Spinal cord (tissue), 10 donors: Measurements from ENCODE around the gene DPP6. TPM values are rescaled to one million over a fixed set of nuclear protein-coding genes. Genes with fewer than 3 reads are reported as not detected.

Experiments
- DNase-seq, 6 donors: peaks; one replicate each; pipeline versions ENCODE4 v3.0.0 to v3.0.0-alpha.2; 2013 to 2015; ENCODE audit warnings: low spot score in 6 of 6, low read depth in 4 of 6
- H3K27ac ChIP-seq: one replicate; pipeline ENCODE4 v1.5.1; 2013; ENCODE audit warnings: low read depth, low read length, control low read depth
- H3K27me3 ChIP-seq: one replicate; pipeline ENCODE4 v1.6.1; 2013; ENCODE audit warnings: low read length; ENCODE audit not compliant: control insufficient read depth, insufficient read depth
- H3K36me3 ChIP-seq: one replicate; pipeline ENCODE4 v1.6.1; 2013; ENCODE audit warnings: low read length; ENCODE audit not compliant: control insufficient read depth, insufficient read depth
- H3K4me1 ChIP-seq: one replicate; pipeline ENCODE4 v1.6.1; 2013; ENCODE audit warnings: low read length; ENCODE audit not compliant: control insufficient read depth, insufficient read depth
- H3K4me3 ChIP-seq: one replicate; pipeline ENCODE4 v1.5.1; 2013; ENCODE audit warnings: low read depth, low read length, control low read depth
- H3K9me3 ChIP-seq: one replicate; pipeline ENCODE4 v1.6.1; 2013; ENCODE audit warnings: low read length; ENCODE audit not compliant: control insufficient read depth, insufficient read depth
- WGBS: methylation state at CpG from one replicate; pipeline ENCODE4 v1.1.5; 2013; ENCODE audit warnings: missing lambda C conversion rate; ENCODE audit not compliant: insufficient coverage; 5-methylcytosine and 5-hydroxymethylcytosine counted together
- polyA plus RNA-seq, 2 donors: library from polyadenylated mRNA; unstranded; fragments of 120-200 nt; gene quantifications; one replicate each; pipeline ENCODE4 v1.2.1, GENCODE V29; 2013; ENCODE audit not compliant: insufficient read length in 2 of 2
- total RNA-seq, 2 donors: library from RNA; depleted of rRNA in 1 of 2; stranded (reverse); fragments of 120-200 nt in 1 of 2; fragments of >200 nt in 1 of 2; gene quantifications; one replicate each; pipeline versions ENCODE4 v1.2.3 to v1.2.4, GENCODE V29; 2013 to 2014
- donor health status: healthy.

DPP6 gene
- total and polyA plus RNA-seq, 4 donors = 36.3 to 104 (median 78.5) TPM

- Histone ChIP-seq H3K9me3 (peaks cover 13% of the 10 kb centered on the region), H3K27me3 (no peaks in the 10 kb centered on the region), H3K27ac (no peak overlapping the region), H3K4me3 (no peak overlapping the region), H3K4me1 (no peaks in the 10 kb centered on the region), H3K36me3 (no peaks in the 10 kb centered on the region)
- no peak for DNase-seq
Measured at GRCh38 chr7:154504918-154505317, 452.7 kb downstream of the DPP6 start.

GRCh38 chr7:154505362-154505761 lies 453.2 kb downstream of the DPP6 start:
- Histone ChIP-seq H3K4me1 (no peaks in the 10 kb centered on the region), H3K9me3 (peaks cover 13% of the 10 kb centered on the region), H3K27ac (no peak overlapping the region), H3K27me3 (no peaks in the 10 kb centered on the region), H3K4me3 (no peak overlapping the region), H3K36me3 (no peaks in the 10 kb centered on the region)
- DNase-seq = no peak
- WGBS = no CpG with 5 or more reads among the region's 4 CpGs

- H3K27me3 ChIP-seq = no peaks in the 10 kb centered on the region
- H3K4me1 ChIP-seq = no peaks in the 10 kb centered on the region
- WGBS = no CpG with 5 or more reads among the region's 3 CpGs
- no peak for DNase-seq
- no peak overlapping the region for H3K27ac ChIP-seq
- H3K4me3 ChIP-seq = no peak overlapping the region
- no peaks in the 10 kb centered on the region for H3K36me3 ChIP-seq
- peaks cover 6% of the 10 kb centered on the region for H3K9me3 ChIP-seq
Measured at GRCh38 chr7:154509192-154509591, 457.0 kb downstream of the DPP6 start.

- no CpG with 5 or more reads among the region's 7 CpGs for WGBS
- Histone ChIP-seq H3K27me3 (no peaks in the 10 kb centered on the region), H3K4me3 (no peak overlapping the region), H3K36me3 (no peaks in the 10 kb centered on the region), H3K9me3 (peaks cover 6% of the 10 kb centered on the region), H3K4me1 (no peaks in the 10 kb centered on the region), H3K27ac (no peak overlapping the region)
- DNase-seq = peak in 1 of 6 donors; percentile 32
Measured at GRCh38 chr7:154512121-154512833, 460.1 kb downstream of the DPP6 start.

- no peaks in the 10 kb centered on the region for H3K9me3 ChIP-seq
- H3K36me3 ChIP-seq = no peaks in the 10 kb centered on the region
- H3K27me3 ChIP-seq = no peaks in the 10 kb centered on the region
- DNase-seq = peak in 1 of 6 donors; percentile 62
- no peaks in the 10 kb centered on the region for H3K4me1 ChIP-seq
- no peak overlapping the region for H3K27ac ChIP-seq
- no peak overlapping the region for H3K4me3 ChIP-seq
- 80% methylated on average over 3 of the region's 10 CpGs for WGBS
Measured at GRCh38 chr7:154517768-154518167, 465.6 kb downstream of the DPP6 start.

- Histone ChIP-seq H3K9me3 (no peaks in the 10 kb centered on the region), H3K4me3 (no peak overlapping the region), H3K4me1 (no peaks in the 10 kb centered on the region), H3K27me3 (no peaks in the 10 kb centered on the region), H3K27ac (no peak overlapping the region), H3K36me3 (no peaks in the 10 kb centered on the region)
- no peak for DNase-seq
- WGBS = 90% methylated on average over 3 of the region's 4 CpGs
Measured at GRCh38 chr7:154519229-154519628, 467.0 kb downstream of the DPP6 start.

GRCh38 chr7:154530136-154530535 lies 477.9 kb downstream of the DPP6 start:
- Histone ChIP-seq H3K27me3 (no peaks in the 10 kb centered on the region), H3K9me3 (peaks cover 7% of the 10 kb centered on the region), H3K36me3 (no peaks in the 10 kb centered on the region), H3K4me3 (no peak overlapping the region), H3K4me1 (no peaks in the 10 kb centered on the region), H3K27ac (no peak overlapping the region)
- WGBS = 100% methylated on average over 1 of the region's 1 CpG
- no peak for DNase-seq

GRCh38 chr7:154532771-154533170 lies 480.6 kb downstream of the DPP6 start:
- Histone ChIP-seq H3K27me3 (no peaks in the 10 kb centered on the region), H3K4me3 (no peak overlapping the region), H3K4me1 (no peaks in the 10 kb centered on the region), H3K36me3 (no peaks in the 10 kb centered on the region), H3K27ac (no peak overlapping the region), H3K9me3 (peaks cover 7% of the 10 kb centered on the region)
- DNase-seq = no peak

GRCh38 chr7:154540596-154540995 lies 488.4 kb downstream of the DPP6 start:
- WGBS = no CpG with 5 or more reads among the region's 4 CpGs
- Histone ChIP-seq H3K9me3 (no peaks in the 10 kb centered on the region), H3K4me3 (no peak overlapping the region), H3K4me1 (no peaks in the 10 kb centered on the region), H3K27ac (no peak overlapping the region), H3K36me3 (no peaks in the 10 kb centered on the region), H3K27me3 (no peaks in the 10 kb centered on the region)
- DNase-seq = peak in 1 of 6 donors; percentile 59

- Histone ChIP-seq H3K4me1 (no peaks in the 10 kb centered on the region), H3K27ac (no peak overlapping the region), H3K4me3 (no peak overlapping the region), H3K9me3 (no peaks in the 10 kb centered on the region), H3K27me3 (no peaks in the 10 kb centered on the region), H3K36me3 (no peaks in the 10 kb centered on the region)
- no CpG with 5 or more reads among the region's 5 CpGs for WGBS
- DNase-seq = peak in 1 of 6 donors; percentile 3
Measured at GRCh38 chr7:154541606-154542005, 489.4 kb downstream of the DPP6 start.
